Measurements from ENCODE around the gene PRKCE.

Gene PRKCE

DNA sequence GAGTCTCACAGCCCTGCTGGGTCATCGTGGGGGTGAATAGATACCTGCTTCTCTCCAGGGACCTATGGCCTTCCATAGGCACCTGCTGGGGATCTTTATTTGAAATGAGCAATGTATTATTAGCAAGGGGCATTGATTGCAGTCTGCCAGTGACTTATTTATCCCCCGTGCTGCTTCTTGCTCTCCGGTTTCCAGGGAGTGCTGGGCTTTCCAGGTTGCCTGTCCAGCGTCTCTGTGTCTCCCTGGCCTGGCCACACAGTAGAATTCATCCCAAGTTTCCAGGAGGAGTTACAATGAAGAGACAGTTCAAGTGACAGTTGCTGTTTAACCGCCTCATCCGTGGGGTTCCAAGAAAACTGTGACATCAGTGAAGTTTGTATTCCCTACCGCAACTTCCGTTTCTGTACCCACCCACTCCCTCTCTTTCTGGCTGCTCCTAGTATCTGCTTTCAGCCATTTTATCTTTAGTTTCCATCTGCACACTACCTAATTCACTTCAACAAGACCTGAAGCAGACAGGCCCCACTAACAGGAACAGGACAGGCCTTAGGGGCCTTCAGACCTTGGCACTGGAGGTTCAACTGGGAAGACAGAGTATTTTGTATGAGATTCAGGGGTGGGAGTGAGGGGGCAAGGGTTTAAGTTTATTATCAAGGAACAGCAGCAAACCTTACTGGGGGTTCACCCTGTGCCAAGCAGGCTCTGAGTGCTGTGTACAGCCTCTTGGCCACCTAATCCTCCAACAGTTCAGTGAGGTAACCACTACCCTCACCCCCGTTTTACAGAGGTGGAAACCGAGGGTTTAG, 134.8 kb downstream of the PRKCE start:
- no peak for DNase-seq

DNA sequence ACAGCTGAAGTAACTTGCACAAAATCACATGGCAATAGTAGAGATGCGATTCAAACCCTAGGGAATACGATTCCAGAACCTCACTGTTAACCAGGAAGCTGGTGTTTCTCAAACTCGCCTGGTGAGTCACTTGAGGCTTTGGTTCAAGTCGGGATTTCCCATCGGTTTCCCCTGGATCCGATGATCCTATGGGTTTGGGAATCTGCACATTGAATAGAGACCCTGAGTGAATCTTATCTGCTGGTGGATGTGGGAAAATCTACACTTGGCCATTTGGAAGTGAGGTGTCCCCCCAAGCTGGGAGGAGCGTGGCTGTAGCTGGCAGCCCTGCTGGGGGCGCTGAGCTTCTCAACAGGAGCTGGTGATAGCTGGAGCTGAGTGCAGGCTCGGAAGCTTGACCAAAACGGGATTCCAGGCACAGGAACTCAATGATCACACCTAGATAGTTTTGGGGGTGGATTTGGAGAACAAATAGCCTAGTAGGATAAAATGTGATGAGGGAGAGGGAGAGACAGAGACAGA, 135.4 kb downstream of the PRKCE start:
- no peak for DNase-seq

GRCh38 chr2:45788401-45788800, 136.9 kb downstream of the PRKCE start:
- no peak for DNase-seq

GRCh38 chr2:45789317-45789716, 137.8 kb downstream of the PRKCE start:
- no peak for DNase-seq

- DNase-seq = no peak
Measured at GRCh38 chr2:45789961-45790723, 138.7 kb downstream of the PRKCE start.

- no peak for DNase-seq
Measured at GRCh38 chr2:45793305-45793962, 142.0 kb downstream of the PRKCE start.

GRCh38 chr2:45794134-45794617, 142.7 kb downstream of the PRKCE start:
- DNase-seq = no peak

DNA sequence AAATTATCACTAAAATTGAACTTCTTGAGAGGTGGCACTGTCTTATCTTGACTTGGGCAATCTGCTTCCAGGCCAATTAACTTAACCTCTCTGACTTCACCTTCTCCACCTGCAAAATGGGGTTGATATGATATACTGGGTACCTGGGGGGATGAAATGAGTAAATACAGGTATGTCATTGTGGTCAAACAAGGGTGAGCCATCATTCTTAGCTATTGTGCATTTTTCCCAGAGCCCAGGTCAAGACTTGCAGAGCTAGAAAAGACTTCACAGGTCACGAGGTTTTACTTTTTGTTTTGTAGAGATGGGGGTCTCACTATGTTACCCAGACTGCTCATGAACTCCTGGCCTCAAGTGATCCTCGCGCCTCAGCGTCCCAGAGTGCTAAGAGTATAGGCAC, 145.0 kb downstream of the PRKCE start:
- no peak for DNase-seq

DNA sequence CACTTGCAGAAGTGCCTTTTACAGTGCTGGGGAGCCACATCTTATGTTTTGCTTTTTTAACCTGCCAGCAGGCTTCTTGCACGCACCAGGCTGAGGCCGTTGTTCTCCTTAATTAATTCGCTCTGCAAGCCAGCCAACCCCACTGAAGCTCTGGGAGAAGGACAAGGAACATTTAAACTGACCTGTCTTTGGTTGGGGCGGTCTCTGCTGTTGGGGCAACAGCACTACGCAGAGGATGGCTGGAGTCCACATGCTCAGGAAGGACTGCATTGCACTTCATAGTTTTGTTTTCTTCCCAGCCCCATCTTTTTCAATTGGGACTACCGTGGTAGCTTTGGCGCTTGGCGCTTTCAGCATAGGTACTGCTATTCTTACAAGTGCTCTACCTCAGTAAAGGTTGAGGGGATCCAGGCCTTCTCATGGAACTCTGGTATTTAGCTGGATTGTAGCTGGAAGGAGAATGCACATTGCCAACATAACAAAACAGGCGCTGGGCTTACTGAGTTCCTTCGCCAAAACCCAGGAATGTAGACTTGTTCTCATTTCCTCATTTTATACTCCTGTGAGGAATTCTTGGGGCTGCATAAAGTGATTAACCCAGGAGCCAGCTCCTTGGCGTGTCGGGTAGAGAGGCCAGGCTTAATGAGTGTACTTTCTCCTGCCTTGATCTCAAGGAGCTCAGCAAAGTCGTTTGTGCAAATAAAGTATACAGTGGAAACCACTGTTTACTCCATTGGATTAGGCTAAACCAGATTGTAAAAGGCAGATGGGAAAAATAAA, 146.2 kb downstream of the PRKCE start:
- DNase-seq = no peak

- no peak for DNase-seq
Measured at GRCh38 chr2:45799679-45800381, 148.4 kb downstream of the PRKCE start.

- DNase-seq = no peak
Measured at GRCh38 chr2:45802499-45803138, 151.1 kb downstream of the PRKCE start.

- DNase-seq = no peak
Measured at GRCh38 chr2:45804987-45805755, 153.7 kb downstream of the PRKCE start.

- DNase-seq = no peak
Measured at GRCh38 chr2:45806563-45807358, 155.3 kb downstream of the PRKCE start.

DNA sequence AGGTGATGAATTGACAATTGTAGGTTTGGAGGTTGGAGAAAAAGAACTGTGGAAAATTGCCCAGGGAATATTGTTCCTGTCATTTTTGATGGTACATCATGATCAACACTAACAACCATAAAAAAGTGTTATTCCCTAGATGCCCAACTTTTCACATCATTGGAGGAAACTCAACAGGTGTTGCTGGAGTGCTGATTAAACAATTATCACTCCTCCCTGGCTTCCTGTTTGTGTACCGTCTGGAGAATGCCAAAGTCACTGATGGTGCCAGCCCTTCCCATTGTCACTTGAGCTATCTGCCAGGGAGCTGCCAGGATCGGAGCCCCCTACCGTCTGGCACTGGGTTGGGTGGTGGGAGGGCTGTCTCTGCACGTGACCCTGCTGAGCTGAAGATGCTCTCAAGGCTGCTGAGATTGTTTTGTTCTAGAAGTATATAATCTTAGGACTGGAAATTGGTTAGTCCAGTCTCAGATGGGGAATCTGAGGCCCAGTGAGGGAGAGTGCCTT, 156.9 kb downstream of the PRKCE start:
- no peak for DNase-seq

GRCh38 chr2:45809205-45809604, 157.7 kb downstream of the PRKCE start:
- DNase-seq = no peak

DNA sequence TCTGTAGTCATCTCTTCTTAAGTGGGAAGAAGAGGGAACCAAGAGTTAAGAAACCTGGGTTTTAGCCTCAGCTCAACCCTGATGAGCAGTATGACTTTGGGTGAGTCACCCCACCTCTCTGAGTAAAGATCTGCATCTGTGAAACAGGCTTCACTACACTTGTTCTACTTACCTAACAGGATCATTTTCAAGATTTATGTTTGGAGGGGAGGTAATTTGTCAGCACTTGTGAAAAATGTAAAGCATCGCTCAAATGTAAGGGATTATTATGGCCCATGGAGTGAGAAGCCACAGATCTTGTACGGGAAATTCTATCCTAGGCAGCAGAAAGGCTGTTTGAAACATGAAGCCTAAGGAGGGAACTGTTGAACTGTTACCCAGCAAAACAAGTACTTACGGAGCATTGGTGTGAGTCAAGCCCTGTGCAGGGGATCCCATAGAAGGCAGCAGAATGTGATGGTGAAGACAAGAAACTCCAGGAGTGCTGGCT, 160.6 kb downstream of the PRKCE start:
- DNase-seq = no peak

GRCh38 chr2:45813003-45813941, 161.8 kb downstream of the PRKCE start:
- no peak for DNase-seq

DNA sequence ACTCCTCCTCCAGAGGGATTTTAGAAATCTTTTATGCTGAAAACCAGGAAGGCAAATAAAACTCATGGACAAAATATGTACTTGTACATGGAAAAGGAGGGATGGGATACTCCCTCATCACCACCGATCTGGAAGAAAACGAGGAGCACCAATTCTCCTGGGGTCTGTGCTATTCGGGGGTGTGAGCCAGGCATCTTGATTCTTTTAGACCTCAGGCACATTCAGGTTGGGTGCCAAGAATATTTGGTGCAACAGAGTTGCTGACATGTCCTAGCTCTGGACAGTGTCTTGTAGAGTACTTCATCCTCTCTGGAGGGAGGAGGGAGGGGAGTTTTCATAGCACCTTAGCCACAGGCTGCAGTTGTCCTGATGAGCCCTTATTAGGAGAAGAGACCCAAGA, 163.0 kb downstream of the PRKCE start:
- no peak for DNase-seq

Data from activated T-cell treated with anti-CD3 and anti-CD28 coated beads, Interleukin-2, amount 50 U/mL, for 1 hour (primary cell).